ENCODE data around the gene VWA1.

VWA1 gene

DNA sequence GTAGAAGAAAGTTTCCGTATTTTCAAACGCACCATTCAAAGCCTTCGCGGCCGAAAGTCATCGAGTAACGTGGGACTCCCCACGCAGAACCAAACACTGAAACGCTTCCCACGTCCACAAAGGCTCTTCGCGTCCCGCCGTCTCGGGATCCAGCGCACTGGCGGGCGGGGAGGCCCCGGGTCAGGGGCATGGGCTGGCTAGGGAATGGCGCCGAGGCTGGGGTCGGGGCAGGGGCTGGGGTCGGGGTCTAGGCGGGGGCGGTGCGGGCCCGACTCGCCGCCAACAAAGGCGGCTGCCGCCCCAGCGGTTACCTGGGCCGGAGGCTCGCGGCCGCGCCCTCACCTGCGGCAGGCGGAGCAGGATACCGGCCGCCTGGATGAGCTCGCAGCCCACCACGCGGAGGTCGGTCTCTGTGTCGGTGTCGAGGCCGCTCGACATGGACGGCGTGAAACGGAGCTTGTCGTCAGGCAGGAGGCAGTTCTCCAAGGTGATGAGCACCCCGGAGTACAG, 36.8 kb upstream of the VWA1 start:
- POLR2A ChIA-PET: interaction anchor here (1.0 to 8.1 kb wide), 8 partner anchors 9 to 101 kb away, joined by 3 to 36 read pairs (median 6); partner anchors contain the start of genes AURKAIP1, MRPL20 and MXRA8

GRCh38 chr1:1399187-1399871, 36.2 kb upstream of the VWA1 start, which contains the start of gene CCNL2:
CCNL2 (minus strand) TSS chr1:1399335; CDS start chr1:1399306, 29 bp downstream.
- TF ChIP-seq, protein P1, sequence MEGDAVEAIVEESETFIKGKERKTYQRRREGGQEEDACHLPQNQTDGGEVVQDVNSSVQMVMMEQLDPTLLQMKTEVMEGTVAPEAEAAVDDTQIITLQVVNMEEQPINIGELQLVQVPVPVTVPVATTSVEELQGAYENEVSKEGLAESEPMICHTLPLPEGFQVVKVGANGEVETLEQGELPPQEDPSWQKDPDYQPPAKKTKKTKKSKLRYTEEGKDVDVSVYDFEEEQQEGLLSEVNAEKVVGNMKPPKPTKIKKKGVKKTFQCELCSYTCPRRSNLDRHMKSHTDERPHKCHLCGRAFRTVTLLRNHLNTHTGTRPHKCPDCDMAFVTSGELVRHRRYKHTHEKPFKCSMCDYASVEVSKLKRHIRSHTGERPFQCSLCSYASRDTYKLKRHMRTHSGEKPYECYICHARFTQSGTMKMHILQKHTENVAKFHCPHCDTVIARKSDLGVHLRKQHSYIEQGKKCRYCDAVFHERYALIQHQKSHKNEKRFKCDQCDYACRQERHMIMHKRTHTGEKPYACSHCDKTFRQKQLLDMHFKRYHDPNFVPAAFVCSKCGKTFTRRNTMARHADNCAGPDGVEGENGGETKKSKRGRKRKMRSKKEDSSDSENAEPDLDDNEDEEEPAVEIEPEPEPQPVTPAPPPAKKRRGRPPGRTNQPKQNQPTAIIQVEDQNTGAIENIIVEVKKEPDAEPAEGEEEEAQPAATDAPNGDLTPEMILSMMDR (IDR thresholded peaks at IDR 0.05; ENCODE audit: insufficient read depth, low read length, missing control alignments): peak; percentile 72
- CTCF ChIA-PET: interaction anchor here (0.7 to 5.9 kb wide), 12 partner anchors 8 to 106 kb away, joined by 3 to 66 read pairs (median 6); partner anchors contain the start of genes AURKAIP1, MRPL20 and MXRA8

More for the DNA sequence above, 36.8 kb upstream of the VWA1 start:
- TF ChIP-seq, protein P1 (IDR thresholded peaks at IDR 0.05; ENCODE audit: insufficient read depth, low read length, missing control alignments): no peak
- no peak for DNase-seq (ENCODE audit: low read depth, low spot score)
- H3K4me3 ChIP-seq (ENCODE audit: low read depth, low read length): peak overlapping the region; percentile 97
- CTCF ChIA-PET: interaction anchor here (0.7 to 5.9 kb wide), 11 partner anchors 9 to 106 kb away, joined by 3 to 66 read pairs (median 7); partner anchors contain the start of genes AURKAIP1, MRPL20 and MXRA8

DNA sequence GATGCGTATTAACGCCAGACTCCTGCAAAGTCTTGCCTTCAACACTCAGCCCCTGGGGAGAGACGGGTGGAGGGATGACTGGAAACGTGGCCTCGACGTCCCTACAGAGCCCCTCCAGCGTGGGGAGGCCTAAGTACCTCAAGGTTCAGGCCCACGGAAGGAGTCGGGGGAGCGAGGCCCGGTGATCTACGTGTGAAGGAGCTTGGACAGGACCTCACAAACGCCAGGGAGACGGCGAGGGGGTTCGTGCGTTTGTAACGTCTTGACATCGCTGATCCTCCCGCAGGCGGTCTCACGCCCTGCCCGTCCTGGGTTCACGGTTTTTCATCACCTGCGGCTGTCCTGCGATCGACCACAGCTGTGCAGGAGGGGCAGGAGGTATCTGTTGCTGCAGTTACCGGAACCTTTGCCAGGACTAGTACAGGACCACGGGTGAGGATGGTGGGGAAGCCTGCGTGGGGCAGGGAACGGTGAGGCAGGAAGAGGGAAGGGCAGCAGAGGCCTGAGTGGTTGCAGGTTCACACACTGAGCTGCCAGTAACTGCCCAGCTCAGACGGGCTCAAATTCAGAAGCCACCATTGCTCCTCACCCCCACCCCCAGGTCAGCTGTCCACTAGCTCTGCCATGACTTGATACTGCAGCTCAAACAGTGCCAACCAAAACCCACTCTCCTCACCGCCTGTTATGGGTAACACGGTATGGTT, 35.5 kb upstream of the VWA1 start:
- ChIA-PET POLR2A (interaction anchor here (1.0 to 8.1 kb wide), 5 partner anchors 8 to 52 kb away, joined by 4 to 36 read pairs (median 9); partner anchors contain the start of genes AURKAIP1 and MRPL20), CTCF (interaction anchor here (1.0 to 5.9 kb wide), 7 partner anchors 12 to 105 kb away, joined by 3 to 66 read pairs (median 13); no protein-coding TSS in a partner anchor)
- peak overlapping the region; percentile 98 for H3K4me3 ChIP-seq (ENCODE audit: low read depth, low read length)
- TF ChIP-seq, protein P1 (IDR thresholded peaks at IDR 0.05; ENCODE audit: insufficient read depth, low read length, missing control alignments): no peak
- no peak for DNase-seq (ENCODE audit: low read depth, low spot score)

More at GRCh38 chr1:1399187-1399871, 36.2 kb upstream of the VWA1 start, which contains the start of gene CCNL2:
- DNase-seq (ENCODE audit: low read depth, low spot score): peak; percentile 78
- POLR2A ChIA-PET: interaction anchor here (1.0 to 8.1 kb wide), 8 partner anchors 8 to 100 kb away, joined by 3 to 36 read pairs (median 6); partner anchors contain the start of genes AURKAIP1, MRPL20 and MXRA8
- peak within 1 kb of the TSS; percentile 98 for H3K4me3 ChIP-seq (ENCODE audit: low read depth, low read length)

- POLR2A ChIA-PET: interaction anchor here (1.0 to 8.1 kb wide), 3 partner anchors 22 to 53 kb away, joined by 7 to 36 read pairs (median 9); partner anchors contain the start of gene AURKAIP1
- no peak for DNase-seq (ENCODE audit: low read depth, low spot score)
- CTCF ChIA-PET: interaction anchor here (1.0 to 5.9 kb wide), 7 partner anchors 13 to 104 kb away, joined by 3 to 66 read pairs (median 13); no protein-coding TSS in a partner anchor
- TF ChIP-seq, protein P1 (IDR thresholded peaks at IDR 0.05; ENCODE audit: insufficient read depth, low read length, missing control alignments): no peak
- peak overlapping the region; percentile 98 for H3K4me3 ChIP-seq (ENCODE audit: low read depth, low read length)
These were observed 34.7 kb upstream of the VWA1 start for GRCh38 chr1:1400576-1401456.

DNA sequence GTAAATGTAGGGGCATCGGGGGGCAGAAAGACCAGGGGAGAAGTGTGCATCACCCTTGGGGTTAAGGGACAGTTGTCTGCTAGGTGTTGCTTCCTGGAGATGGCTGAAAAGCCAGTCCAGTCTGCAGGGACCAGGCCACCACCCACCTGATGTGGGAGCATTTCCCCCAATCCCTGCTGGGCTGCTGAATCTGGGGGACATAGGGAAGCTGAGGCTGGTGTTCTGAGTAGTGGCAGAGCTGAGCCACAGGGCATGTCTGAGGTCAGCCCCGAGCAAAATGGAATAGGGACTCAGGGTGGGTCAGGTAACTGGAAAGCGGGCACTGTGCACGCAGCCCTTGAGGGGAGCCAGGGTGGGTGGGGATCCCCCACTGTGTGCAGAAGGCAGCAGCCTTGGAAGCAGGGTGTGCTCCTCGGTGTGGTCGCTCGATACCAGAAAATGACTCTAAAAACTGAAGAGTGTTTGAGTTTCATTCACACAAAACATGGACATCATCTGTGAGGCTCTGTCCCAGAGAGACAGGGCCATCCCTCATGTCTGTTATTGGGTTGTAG, 34.0 kb upstream of the VWA1 start:
- TF ChIP-seq, protein P1 (IDR thresholded peaks at IDR 0.05; ENCODE audit: insufficient read depth, low read length, missing control alignments): no peak
- DNase-seq (ENCODE audit: low read depth, low spot score): no peak
- no peak overlapping the region for H3K4me3 ChIP-seq (ENCODE audit: low read depth, low read length)
- ChIA-PET POLR2A (no interaction called here), CTCF (interaction anchor here (1.0 to 5.9 kb wide), 5 partner anchors 13 to 50 kb away, joined by 3 to 66 read pairs (median 9); no protein-coding TSS in a partner anchor)

Measured in AG04449 (cell line).